GM18499 (cell line): ENCODE data around the gene CREB3L2.
"Not testable (repeated sequence)": the region's sequence is repeated elsewhere in the genome, so short reads cannot be mapped to it uniquely, and the experiment has no call there.

Experiments used
- ATAC-seq: cut with Tn5 transposase; IDR thresholded peaks from one replicate; pipeline ENCODE4 v1.9.1; 2021; ENCODE audit warnings: moderate number of reproducible peaks; ENCODE audit not compliant: insufficient read depth, unreplicated experiment

CREB3L2 gene

GRCh38 chr7:137940218-137940617 is 61.7 kb downstream of the CREB3L2 start:
- no peak for ATAC-seq

DNA sequence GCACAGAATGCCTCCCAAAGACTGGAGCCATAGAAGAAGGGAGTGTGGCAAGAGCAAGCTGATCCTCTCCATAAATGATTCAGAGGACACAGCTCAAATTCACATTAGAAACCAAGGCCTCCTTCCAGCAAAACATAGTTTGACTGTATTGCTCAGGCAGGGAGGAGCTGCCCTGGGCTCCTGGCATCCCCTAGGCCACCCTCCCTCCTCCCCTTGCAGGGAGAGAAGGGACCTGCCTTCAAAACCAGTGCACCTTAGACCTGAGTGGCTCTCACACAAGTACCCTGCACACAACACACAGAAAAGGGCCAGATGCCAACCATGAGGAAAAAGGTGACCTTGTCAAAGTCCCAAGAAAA is 64.7 kb downstream of the CREB3L2 start:
- no peak for ATAC-seq

GRCh38 chr7:137936509-137937201 is 65.2 kb downstream of the CREB3L2 start:
- no peak for ATAC-seq

GRCh38 chr7:137935884-137936508 is 65.9 kb downstream of the CREB3L2 start:
- ATAC-seq, result no peak

GRCh38 chr7:137934941-137935883 is 66.7 kb downstream of the CREB3L2 start:
- ATAC-seq, result peak; percentile 90

DNA sequence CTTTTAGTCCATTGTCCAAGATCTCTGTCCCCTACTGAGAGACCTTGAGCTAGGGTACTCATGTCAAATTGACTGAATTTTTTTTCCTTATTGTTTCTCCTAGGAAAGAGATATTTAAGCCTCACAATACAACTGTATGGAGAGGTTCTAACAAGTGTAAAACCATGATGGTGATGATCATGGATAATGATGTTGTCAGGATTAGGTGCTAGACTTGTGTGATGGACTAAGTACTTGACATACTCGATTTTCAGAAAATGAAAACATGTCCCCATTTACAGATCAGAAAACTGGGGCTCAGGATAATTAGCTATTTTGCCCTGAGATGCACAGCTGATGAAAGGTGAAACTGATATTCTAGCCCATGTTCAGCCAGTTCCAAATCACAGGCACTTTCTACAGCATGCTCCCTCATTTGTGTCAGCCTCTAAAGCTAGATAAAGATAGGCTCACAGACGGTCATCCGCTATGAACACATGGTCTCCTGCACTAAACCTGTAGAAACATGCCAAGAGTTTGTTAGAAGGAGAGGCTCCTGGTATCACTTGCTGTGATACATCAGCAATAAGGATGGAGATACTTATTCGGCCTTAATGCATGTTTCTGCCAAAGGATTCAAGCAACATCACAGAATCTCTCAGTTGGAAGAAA is 67.6 kb downstream of the CREB3L2 start:
- no peak for ATAC-seq

- ATAC-seq, result no peak
Measured at GRCh38 chr7:137933270-137934017, 68.4 kb downstream of the CREB3L2 start.

GRCh38 chr7:137932881-137933269 is 69.0 kb downstream of the CREB3L2 start:
- ATAC-seq, result no peak

- no peak for ATAC-seq
Measured at GRCh38 chr7:137931823-137932222, 70.1 kb downstream of the CREB3L2 start.

DNA sequence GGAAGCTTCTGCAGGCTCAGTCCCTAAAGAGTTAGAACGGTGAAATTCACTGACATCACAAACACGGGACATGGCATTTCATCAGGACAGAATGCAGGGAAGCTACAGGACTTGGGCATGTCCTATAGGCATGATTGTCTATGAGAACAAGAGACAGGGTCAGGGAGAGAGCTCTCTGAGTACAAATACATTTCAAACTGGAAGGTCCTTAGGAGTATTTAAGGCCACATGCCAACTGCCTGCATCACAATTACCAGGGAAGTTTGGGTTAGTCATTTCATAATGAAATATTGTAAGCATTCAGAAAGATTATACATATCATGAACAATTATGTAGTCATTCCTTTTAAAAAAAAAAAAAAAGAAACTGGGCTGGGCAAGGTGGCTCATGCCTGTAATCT is 71.3 kb downstream of the CREB3L2 start:
- ATAC-seq, result no peak

DNA sequence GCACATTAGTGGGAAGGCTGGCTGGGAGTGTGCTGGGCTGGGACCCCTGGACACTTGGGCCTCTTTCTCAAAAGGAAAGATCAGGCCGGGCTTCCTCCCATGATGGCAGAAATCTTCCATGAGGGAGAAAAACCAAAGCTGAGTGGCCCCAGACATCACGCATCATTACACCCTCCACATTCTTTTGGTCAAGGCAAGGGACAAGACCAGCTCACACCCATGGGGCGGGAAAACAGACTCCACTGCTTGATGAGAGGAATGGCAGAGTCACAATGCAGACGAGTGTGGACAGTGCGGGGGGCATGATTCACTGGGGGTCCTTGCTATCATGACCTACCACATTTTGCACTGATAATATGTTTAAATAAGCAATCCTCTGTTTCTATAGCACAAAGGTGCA is 73.3 kb downstream of the CREB3L2 start:
- ATAC-seq, result no peak

- ATAC-seq, result no peak
Measured at GRCh38 chr7:137927386-137927785, 74.5 kb downstream of the CREB3L2 start.

DNA sequence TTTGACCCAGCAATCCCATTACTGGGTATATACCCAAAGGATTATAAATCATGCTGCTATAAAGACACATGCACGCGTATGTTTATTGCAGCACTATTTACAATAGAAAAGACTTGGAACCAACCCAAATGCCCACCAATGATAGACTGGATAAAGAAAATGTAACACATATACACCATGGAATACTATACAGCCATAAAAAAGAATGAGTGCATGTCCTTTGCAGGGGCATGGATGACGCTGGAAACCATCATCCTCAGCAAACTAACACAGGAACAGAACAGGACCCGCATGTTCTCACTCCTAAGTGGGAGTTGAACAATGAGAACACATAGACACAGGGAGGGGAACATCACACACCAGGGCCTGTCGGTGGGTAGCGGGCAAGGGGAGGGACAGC is 75.7 kb downstream of the CREB3L2 start:
- not testable (repeated sequence) for ATAC-seq

- no peak for ATAC-seq
Measured at GRCh38 chr7:137925754-137926153, 76.1 kb downstream of the CREB3L2 start.

DNA sequence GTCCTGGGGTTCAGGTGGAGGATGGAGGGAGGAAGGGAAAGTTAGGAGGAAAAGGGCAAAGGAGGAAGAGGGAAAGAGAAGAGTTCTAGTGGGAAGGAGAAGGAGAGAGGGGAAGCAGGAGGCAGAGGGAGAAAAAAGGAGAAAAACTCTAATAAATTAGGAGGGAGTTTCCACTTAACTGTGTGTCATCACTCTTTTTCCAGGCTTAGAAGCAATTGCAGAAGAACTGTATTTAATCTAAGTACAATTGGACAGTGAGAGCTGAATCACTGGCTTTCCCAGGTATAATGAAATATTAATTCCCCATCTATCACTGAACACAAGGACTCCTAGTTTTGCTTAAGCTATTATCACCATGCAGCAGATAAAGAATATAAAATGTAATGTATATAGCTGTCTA is 76.8 kb downstream of the CREB3L2 start:
- no peak for ATAC-seq

DNA sequence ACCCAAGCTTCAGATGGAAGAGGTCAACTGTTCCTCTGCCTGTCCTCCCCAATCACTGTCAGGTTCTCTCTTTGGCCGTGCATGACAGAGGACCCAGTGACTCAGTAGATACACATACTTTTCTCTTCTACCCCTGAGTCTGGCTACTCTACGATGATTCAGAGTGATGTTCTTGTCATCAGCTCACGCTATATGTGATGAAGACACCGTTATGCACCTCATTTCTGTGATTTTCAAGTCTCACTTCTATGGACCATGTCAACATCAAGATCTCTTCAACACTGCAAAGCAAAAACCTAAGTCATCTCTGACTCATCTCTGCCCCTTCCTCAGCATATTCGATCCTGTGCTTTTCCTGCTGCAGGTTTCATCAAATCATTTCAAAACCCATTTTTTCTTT is 78.5 kb downstream of the CREB3L2 start:
- ATAC-seq, result no peak

- no peak for ATAC-seq
Measured at GRCh38 chr7:137920637-137921399, 81.1 kb downstream of the CREB3L2 start.

DNA sequence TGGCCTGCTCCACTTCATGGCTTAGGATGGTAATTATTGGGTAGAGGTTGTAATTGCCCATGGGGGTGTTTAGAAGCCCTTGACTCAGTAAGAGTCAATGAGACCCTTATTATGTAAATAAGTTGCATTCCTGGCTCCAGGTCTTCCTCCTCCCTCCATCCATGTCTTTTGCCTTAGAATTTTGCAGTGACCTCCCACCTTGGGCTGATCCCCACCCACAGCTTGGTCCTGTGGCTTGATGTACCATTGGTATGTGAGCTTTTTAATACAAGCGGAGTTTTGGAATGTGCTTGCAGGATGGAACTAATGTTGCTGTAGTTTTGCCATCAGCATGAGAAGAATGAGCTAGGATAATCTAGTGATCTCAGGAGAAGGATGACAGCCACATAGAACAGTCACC is 81.9 kb downstream of the CREB3L2 start:
- no peak for ATAC-seq

DNA sequence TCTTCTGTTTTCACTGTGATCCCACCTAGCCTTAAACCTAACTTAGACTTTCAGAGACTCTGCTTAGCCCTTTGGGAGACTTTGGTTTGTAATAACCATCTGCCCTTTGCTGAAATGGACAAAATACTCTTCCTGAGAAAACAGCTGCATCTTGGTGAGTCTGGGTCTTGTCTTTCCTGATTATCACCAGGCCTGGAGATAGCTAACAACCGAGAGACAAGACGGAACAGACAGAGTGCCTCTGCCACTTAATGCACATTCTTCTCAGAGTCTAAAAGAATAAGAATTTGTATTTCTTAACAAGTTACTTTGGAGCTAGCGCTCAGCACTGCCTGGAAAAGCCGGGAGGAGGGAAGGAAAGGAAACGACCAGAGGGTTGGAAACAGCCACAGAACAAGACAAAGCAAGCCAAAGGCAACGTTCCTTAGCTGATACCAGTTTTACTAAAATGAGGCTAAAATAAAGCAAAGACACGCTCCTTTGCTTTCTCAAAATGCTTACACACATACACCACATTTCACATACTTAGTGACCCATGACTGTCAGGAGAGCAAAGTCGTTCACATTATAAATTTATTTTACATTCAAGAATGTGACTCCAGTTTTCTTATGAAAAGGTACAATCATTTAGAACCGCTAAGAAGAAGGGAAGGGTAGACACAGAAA is 84.8 kb downstream of the CREB3L2 start:
- ATAC-seq, result no peak
